HCT116 (cell line): ENCODE measurements around the gene WDR93.

Experiments
- ATF3 ChIP-seq: IDR thresholded peaks from 2 replicates; pipeline ENCODE4 v1.6.1; 2012
- CTCF ChIP-seq, 3 experiments: fragments of 200-600 bp in 1 of 3; sonication (generic) in 1 of 3; IDR thresholded peaks in 2 of 3; conservative IDR thresholded peaks in 1 of 3; 2 replicates each; pipeline ENCODE4 v1.5.1; 2012 to 2017; ENCODE audit warnings: low read depth in 2 of 3, low read length in 2 of 3, antibody characterized with exemption in 1 of 3, borderline replicate concordance in 1 of 3, control low read depth in 1 of 3, mild to moderate bottlenecking in 1 of 3, mixed read lengths in 1 of 3, mixed run types in 1 of 3, moderate library complexity in 1 of 3; ENCODE audit not compliant: insufficient read depth in 1 of 3
- EGR1 ChIP-seq: IDR thresholded peaks from 2 replicates; pipeline ENCODE4 v1.6.1; 2012; ENCODE audit warnings: low read depth
- EZH2 ChIP-seq: fragments of 200-600 bp; sonication (generic); IDR thresholded peaks from 2 replicates; pipeline ENCODE4 v1.6.1; 2017; ENCODE audit warnings: antibody characterized with exemption, mixed run types
- EZH2phosphoT487 ChIP-seq: fragments of 200-600 bp; IDR thresholded peaks from 2 replicates; pipeline ENCODE4 v1.6.1; 2018; ENCODE audit warnings: antibody characterized with exemption, borderline replicate concordance
- JUND ChIP-seq: IDR thresholded peaks from 2 replicates; pipeline ENCODE4 v1.6.1; 2012
- POLR2A ChIP-seq: IDR thresholded peaks from 2 replicates; pipeline ENCODE4 v1.7.0; 2011; ENCODE audit warnings: borderline replicate concordance; ENCODE audit not compliant: insufficient read depth, insufficient read length; ENCODE audit errors: extremely low read depth
- POLR2AphosphoS5 ChIP-seq: IDR thresholded peaks from 2 replicates; pipeline ENCODE4 v1.6.1; 2011; ENCODE audit warnings: mild to moderate bottlenecking, low read depth, low read length, moderate library complexity
- RAD21 ChIP-seq: IDR thresholded peaks from 2 replicates; pipeline ENCODE4 v1.6.1; 2012; ENCODE audit warnings: low read depth, mild to moderate bottlenecking
- SIN3A ChIP-seq: IDR thresholded peaks from 2 replicates; pipeline ENCODE4 v1.6.1; 2012; ENCODE audit warnings: low read depth
- SP1 ChIP-seq: IDR thresholded peaks from 2 replicates; pipeline ENCODE4 v1.6.1; 2012; ENCODE audit warnings: low read depth
- SRF ChIP-seq: IDR thresholded peaks from 2 replicates; pipeline ENCODE4 v1.6.1; 2012; ENCODE audit warnings: low read depth
- ZNF274 ChIP-seq: fragments of 200-500 bp; sonication (Bioruptor generic); IDR thresholded peaks from 2 replicates; pipeline ENCODE4 v1.6.1; 2014; ENCODE audit warnings: mild to moderate bottlenecking, low read depth, low read length, inconsistent platforms

DNA sequence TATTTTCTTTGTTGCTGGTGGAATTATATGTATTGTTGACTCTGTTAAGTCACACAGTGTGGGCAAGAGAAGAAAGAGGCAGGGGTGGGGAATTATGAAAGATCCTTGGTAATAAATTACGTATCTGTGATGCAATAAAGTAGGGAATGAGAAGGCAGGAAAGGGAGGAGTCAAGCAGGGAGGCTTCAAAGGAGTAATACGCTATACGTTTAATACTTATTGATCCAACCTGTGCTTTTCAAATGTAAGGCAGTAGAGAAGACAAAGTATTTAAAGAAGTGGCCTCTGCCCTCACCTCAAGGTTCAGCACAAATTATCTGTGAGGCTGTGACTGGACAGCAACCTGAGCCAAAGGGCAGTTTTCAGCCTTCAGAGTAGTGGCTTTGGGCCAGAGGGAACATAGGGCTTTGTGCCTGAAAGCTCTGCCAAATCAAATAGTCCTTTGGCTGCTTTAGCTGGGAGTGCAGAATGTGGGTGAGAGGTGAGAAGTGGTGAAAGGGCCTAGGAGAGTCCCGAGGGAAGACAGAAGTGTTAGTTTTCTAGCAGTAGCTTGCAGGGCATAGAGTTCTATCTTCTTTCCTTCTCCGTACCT lies 10.2 kb upstream of the WDR93 start:
- TF ChIP-seq POLR2AphosphoS5 (no peak), CTCF (IDR thresholded peaks at IDR 0.05 in 2 of 3, conservative IDR thresholded peaks at IDR 0.05 in 1 of 3; ENCODE audit: borderline replicate concordance in 1 of 3, insufficient read depth in 1 of 3, low read depth in 2 of 3, low read length in 2 of 3) (no peak), EZH2phosphoT487 (no peak), JUND (no peak), RAD21 (no peak), SIN3A (no peak), ATF3 (no peak), POLR2A (no peak), EGR1 (no peak), SP1 (no peak), SRF (no peak), EZH2 (no peak), ZNF274 (no peak)
